ENCODE results near the gene PROB1. TPM values are rescaled to one million over a fixed set of nuclear protein-coding genes. Genes with fewer than 3 reads are reported as not detected.

Gene PROB1
- total RNA-seq, 1 experiment from 2014 or later = 3.4 TPM

DNA sequence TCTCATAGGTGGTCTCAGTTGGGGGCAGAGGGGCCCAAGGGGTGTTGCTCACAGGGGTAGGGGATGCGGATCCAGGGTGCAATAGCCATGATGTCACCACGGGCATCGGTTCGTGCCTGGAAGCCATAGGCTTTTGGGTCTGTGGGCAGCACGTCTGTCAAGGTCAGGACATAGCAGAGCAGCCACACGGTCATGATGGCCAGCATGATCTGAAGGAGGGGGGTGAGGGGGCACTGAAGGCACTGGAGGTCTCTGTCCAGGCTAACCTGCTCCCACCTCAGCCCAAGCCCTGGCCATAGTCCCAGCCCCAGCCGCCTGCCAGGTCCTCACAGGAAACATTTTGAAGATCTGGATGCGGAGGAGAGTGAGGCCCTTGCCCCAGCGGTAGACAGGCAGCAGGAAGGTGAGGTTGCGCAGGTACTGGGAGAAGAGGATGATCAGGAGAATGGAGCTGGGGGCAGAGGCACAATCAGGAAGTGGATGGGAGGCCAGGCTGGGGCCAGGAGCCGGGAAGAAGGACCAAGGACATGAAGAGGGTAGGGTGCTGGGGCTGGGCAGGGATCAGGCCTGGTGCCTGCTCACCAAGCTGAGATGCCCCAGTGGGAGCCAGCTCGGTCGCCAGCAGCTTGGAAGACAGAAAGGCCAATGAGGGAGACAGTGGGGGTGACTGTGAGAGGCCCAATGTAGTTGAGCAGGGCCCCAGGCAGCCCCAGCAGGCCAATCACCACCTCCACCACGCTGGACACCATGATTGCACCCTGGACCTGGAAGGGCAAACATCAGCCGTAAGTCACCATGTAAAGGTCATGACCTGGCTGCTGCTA lies 15.1 kb downstream of the PROB1 start:
- H2BK15ac ChIP-seq (ENCODE audit: low read depth, low read length) = no peak overlapping the region
- no peak overlapping the region for H3K14ac ChIP-seq (ENCODE audit: insufficient read depth, low read length)
- no peak overlapping the region for H3K18ac ChIP-seq (ENCODE audit: insufficient read length, low read depth, low read length)
- Mint-ChIP-seq H3K27ac (peak overlapping the region in 1 of 3 experiments; percentile 5; a peak in 1 of 7 replicates), H3K27me3 (ENCODE audit: low read depth) (no peaks in the 10 kb centered on the region; the same call in 1 of the 2 replicates), H3K4me1 (peaks cover 19 to 27% of the 10 kb centered on the region in 2 experiments; a peak in 3 of 4 replicates), H3K9me3 (no peaks in the 10 kb centered on the region), H3K36me3 (ENCODE audit: insufficient read depth in 1 of 3, low read depth in 3 of 3) (peaks cover 0 to 2% (median 0%) of the 10 kb centered on the region in 3 experiments; a peak in 2 of 7 replicates), H3K4me3 (no peak overlapping the region)
- H4K5ac ChIP-seq (ENCODE audit: insufficient read length, low read depth, low read length) = no peak overlapping the region
- no peak overlapping the region for H3K4ac ChIP-seq (ENCODE audit: low read depth, low read length)
- no peak overlapping the region for H2AFZ ChIP-seq (ENCODE audit: low read length)
- no peaks in the 10 kb centered on the region for H3K79me1 ChIP-seq (ENCODE audit: insufficient read depth, low read depth, low read length, poor library complexity, severe bottlenecking)
- no peak overlapping the region for H2BK5ac ChIP-seq (ENCODE audit: insufficient read length, low read length)
- H3K56ac ChIP-seq (ENCODE audit: insufficient read length, low read depth, low read length) = no peak overlapping the region
- no peak overlapping the region for H3K9ac ChIP-seq (ENCODE audit: extremely low read depth, insufficient read length, low read length)
- H3K79me2 ChIP-seq (ENCODE audit: insufficient read depth, low read length) = no peaks in the 10 kb centered on the region
- H3K4me1 ChIP-seq (ENCODE audit: insufficient read depth, low read length) = no peaks in the 10 kb centered on the region
- no peak overlapping the region for H3K27ac ChIP-seq (ENCODE audit: insufficient read length, low read depth, low read length)
- no peak overlapping the region for H3K23ac ChIP-seq (ENCODE audit: insufficient read length, low read depth, low read length)
- H3K4me2 ChIP-seq (ENCODE audit: insufficient read depth, insufficient read length, low read length) = no peak overlapping the region
- H4K8ac ChIP-seq (replicated peaks; ENCODE audit: insufficient read length, low read depth, low read length) = no peak overlapping the region
- no peaks in the 10 kb centered on the region for H3K9me3 ChIP-seq (ENCODE audit: control insufficient read depth, low read depth, low read length)
- H3T11ph ChIP-seq (ENCODE audit: low read length) = no peak overlapping the region
- TF ChIP-seq, protein P1, sequence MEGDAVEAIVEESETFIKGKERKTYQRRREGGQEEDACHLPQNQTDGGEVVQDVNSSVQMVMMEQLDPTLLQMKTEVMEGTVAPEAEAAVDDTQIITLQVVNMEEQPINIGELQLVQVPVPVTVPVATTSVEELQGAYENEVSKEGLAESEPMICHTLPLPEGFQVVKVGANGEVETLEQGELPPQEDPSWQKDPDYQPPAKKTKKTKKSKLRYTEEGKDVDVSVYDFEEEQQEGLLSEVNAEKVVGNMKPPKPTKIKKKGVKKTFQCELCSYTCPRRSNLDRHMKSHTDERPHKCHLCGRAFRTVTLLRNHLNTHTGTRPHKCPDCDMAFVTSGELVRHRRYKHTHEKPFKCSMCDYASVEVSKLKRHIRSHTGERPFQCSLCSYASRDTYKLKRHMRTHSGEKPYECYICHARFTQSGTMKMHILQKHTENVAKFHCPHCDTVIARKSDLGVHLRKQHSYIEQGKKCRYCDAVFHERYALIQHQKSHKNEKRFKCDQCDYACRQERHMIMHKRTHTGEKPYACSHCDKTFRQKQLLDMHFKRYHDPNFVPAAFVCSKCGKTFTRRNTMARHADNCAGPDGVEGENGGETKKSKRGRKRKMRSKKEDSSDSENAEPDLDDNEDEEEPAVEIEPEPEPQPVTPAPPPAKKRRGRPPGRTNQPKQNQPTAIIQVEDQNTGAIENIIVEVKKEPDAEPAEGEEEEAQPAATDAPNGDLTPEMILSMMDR (conservative IDR thresholded peaks at IDR 0.05) = no peak
- no peak overlapping the region for H2BK20ac ChIP-seq (ENCODE audit: low read depth, low read length, poor library complexity, severe bottlenecking)
- no peak overlapping the region for H4K91ac ChIP-seq (ENCODE audit: insufficient read length, low read depth, low read length)
- H2BK120ac ChIP-seq (ENCODE audit: low read depth, low read length, poor library complexity, severe bottlenecking) = no peak overlapping the region
- no peak for DNase-seq
- no peaks in the 10 kb centered on the region for H3K23me2 ChIP-seq (ENCODE audit: insufficient read length, low read depth, low read length, poor library complexity, severe bottlenecking)
- H3K27me3 ChIP-seq (ENCODE audit: insufficient read depth, low read length) = no peaks in the 10 kb centered on the region
- no peak overlapping the region for H2AK5ac ChIP-seq (ENCODE audit: insufficient read length, low read length)
- WGBS (ENCODE audit: extremely low coverage, insufficient read length, low lambda C conversion rate) = no CpG with 5 or more reads among the region's 15 CpGs
- H2BK12ac ChIP-seq (ENCODE audit: insufficient read length, low read depth, low read length) = no peak overlapping the region
- H4K20me1 ChIP-seq (ENCODE audit: control insufficient read depth, insufficient read depth, insufficient read length) = no peaks in the 10 kb centered on the region
